ENCODE data around the gene FBXO17. TPM values are rescaled to one million over a fixed set of nuclear protein-coding genes. Genes with fewer than 3 reads are reported as not detected.

FBXO17 gene
- total RNA-seq (10 to 100 TPM in 4 of 9 donors, 1 to 10 TPM in 5; 4.1 to 18.7 (median 9.7) TPM), polyA plus RNA-seq (10 to 100 TPM in 1 of 3 donors, 1 to 10 TPM in 2; 4.7 to 12.1 (median 9.2) TPM)
- long read RNA-seq, donor 1, transcript FBXO17-201 (6 exons, 2,386 nt): major isoform, 6 of 7 reads
- long read RNA-seq, donor 1, partial matches to known transcripts: 0 of 7 reads
- long read RNA-seq, donor 1, other reads (novel, unspliced or antisense): 0 of 7 reads
- long read RNA-seq, donor 2, partial matches to known transcripts: 0 of 4 reads
- long read RNA-seq, donor 2, other reads (novel, unspliced or antisense): 0 of 4 reads
- long read RNA-seq, donor 3, partial matches to known transcripts: 0 of 2 reads
- long read RNA-seq, donor 3, other reads (novel, unspliced or antisense): 0 of 2 reads
- long read RNA-seq, donor 4, partial matches to known transcripts: 0 of 2 reads
- long read RNA-seq, donor 4, other reads (novel, unspliced or antisense): 0 of 2 reads
- long read RNA-seq, donor 5, transcript FBXO17-201 (6 exons, 2,386 nt): major isoform, 13 of 21 reads
- long read RNA-seq, donor 5, partial matches to known transcripts: 0 of 21 reads
- long read RNA-seq, donor 5, other reads (novel, unspliced or antisense): 7 of 21 reads
- long read RNA-seq, donor 6, partial matches to known transcripts: 1 of 5 reads
- long read RNA-seq, donor 6, other reads (novel, unspliced or antisense): 3 of 5 reads
- long read RNA-seq, donor 7, partial matches to known transcripts: 0 of 4 reads
- long read RNA-seq, donor 7, other reads (novel, unspliced or antisense): 0 of 4 reads
- long read RNA-seq, donor 8, transcript FBXO17-201 (6 exons, 2,386 nt): major isoform, 6 of 9 reads
- long read RNA-seq, donor 8, partial matches to known transcripts: 0 of 9 reads
- long read RNA-seq, donor 8, other reads (novel, unspliced or antisense): 0 of 9 reads
- long read RNA-seq, donor 9, partial matches to known transcripts: 0 of 1 reads
- long read RNA-seq, donor 9, other reads (novel, unspliced or antisense): 0 of 1 reads
- long read RNA-seq, donor 10, partial matches to known transcripts: 0 of 4 reads
- long read RNA-seq, donor 10, other reads (novel, unspliced or antisense): 0 of 4 reads

GRCh38 chr19:38975214-38975860, at the start of gene FBXO17:
TSS of gene FBXO17 (minus strand) at chr19:38975742. CDS start at chr19:38950319, 25,423 bp downstream.
- WGBS, 4 donors: 0 to 3% (median 1%) methylated on average over 12 to 61 of the region's 63 CpGs
- no peaks in the 10 kb centered on the region for H3K36me3 ChIP-seq (replicated peaks in 1 of 2)
- H3K27ac ChIP-seq: peak within 1 kb of the TSS in 4 of 5 donors; percentile 4 to 81 (median 46)
- peak; percentile 28 to 54 (median 47) for DNase-seq
- TF ChIP-seq CTCF (IDR thresholded peaks at IDR 0.05) (no peak), POLR2A (IDR thresholded peaks at IDR 0.05) (no peak)
- H3K4me3 ChIP-seq: peak within 1 kb of the TSS in 2 of 4 donors; percentile 13 to 67
- intact Hi-C loops (cut with DNase I): no loop called here
- H3K4me1 ChIP-seq (replicated peaks in 1 of 2): peaks cover 0 to 21% of the 10 kb centered on the region in 2 donors
- no peaks in the 10 kb centered on the region for H3K9me3 ChIP-seq (replicated peaks in 1 of 3)
- peaks cover 4% of the 10 kb centered on the region for H3K27me3 ChIP-seq

GRCh38 chr19:39024875-39025641, 49.5 kb upstream of the FBXO17 start:
- TF ChIP-seq POLR2A (IDR thresholded peaks at IDR 0.05) (no peak), CTCF (IDR thresholded peaks at IDR 0.05) (no peak)
- Histone ChIP-seq H3K36me3 (replicated peaks in 1 of 2) (no peaks in the 10 kb centered on the region), H3K27me3 (no peaks in the 10 kb centered on the region), H3K9me3 (replicated peaks in 1 of 3) (no peaks in the 10 kb centered on the region), H3K4me1 (replicated peaks in 1 of 2) (no peaks in the 10 kb centered on the region), H3K27ac (no peak overlapping the region), H3K4me3 (no peak overlapping the region)
- intact Hi-C loops (cut with DNase I): no loop called here
- WGBS, 4 donors: 88 to 95% (median 92%) methylated on average over 13 to 14 of the region's 14 CpGs
- no peak for DNase-seq

- no peak for DNase-seq
- no peak for TF ChIP-seq CTCF (IDR thresholded peaks at IDR 0.05)
- TF ChIP-seq POLR2A (IDR thresholded peaks at IDR 0.05): no peak
- intact Hi-C loops (cut with DNase I): no loop called here
- H3K27me3 ChIP-seq: no peaks in the 10 kb centered on the region
- no peak overlapping the region for H3K27ac ChIP-seq
- H3K9me3 ChIP-seq (replicated peaks in 1 of 3): no peaks in the 10 kb centered on the region
- no peaks in the 10 kb centered on the region for H3K36me3 ChIP-seq (replicated peaks in 1 of 2)
- H3K4me3 ChIP-seq: no peak overlapping the region
- WGBS, 4 donors: 82 to 91% (median 85%) methylated on average over 3 to 4 of the region's 4 CpGs
- no peaks in the 10 kb centered on the region for H3K4me1 ChIP-seq (replicated peaks in 1 of 2)
Measured at GRCh38 chr19:39021063-39021462, 45.5 kb upstream of the FBXO17 start.

Measured in adrenal gland (tissue), 19 donors.